WTC11 (cell line): ENCODE data around the gene YAP1. TPM values are rescaled to one million over a fixed set of nuclear protein-coding genes. Genes with fewer than 3 reads are reported as not detected.

Source experiments
- ATAC-seq: fragments of 200-7000 bp; cut with Tn5 transposase; 2 replicates; pipeline ENCODE4 v1.10.0; 2021; ENCODE audit warnings: mild to moderate bottlenecking, moderate library complexity
- CTCF ChIA-PET: fragments of 300-600 bp; sonication (Branson Sonifier 250); formaldehyde crosslinking; loops from one replicate; lab custom pipeline; 2021; ENCODE audit warnings: antibody characterized with exemption; lab: Charles Lee
- POLR2A ChIA-PET: fragments of 350-600 bp; sonication (Branson Sonifier 250); formaldehyde crosslinking; loops from one replicate; lab custom pipeline; 2021; ENCODE audit warnings: antibody characterized with exemption; lab: Charles Lee
- DNase-seq: peaks from one replicate; pipeline ENCODE4 v3.0.0; 2021; ENCODE audit warnings: low spot score
- H3K27ac Mint-ChIP-seq: 2 replicates; pipeline ENCODE4 v1.8.0; 2021; ENCODE audit warnings: mixed read lengths
- H3K27me3 Mint-ChIP-seq: 2 replicates; pipeline ENCODE4 v1.8.0; 2021; ENCODE audit warnings: low read depth, mild to moderate bottlenecking, moderate library complexity, mixed read lengths
- H3K36me3 Mint-ChIP-seq: 2 replicates; pipeline ENCODE4 v1.8.0; 2021; ENCODE audit warnings: mixed read lengths
- H3K4me1 Mint-ChIP-seq: 2 replicates; pipeline ENCODE4 v1.8.0; 2022; ENCODE audit warnings: mixed read lengths
- H3K4me3 Mint-ChIP-seq: 2 replicates; pipeline ENCODE4 v1.8.0; 2021; ENCODE audit warnings: mild to moderate bottlenecking, moderate library complexity, mixed read lengths
- H3K9me3 Mint-ChIP-seq: 2 replicates; pipeline ENCODE4 v1.8.0; 2021; ENCODE audit warnings: mixed read lengths
- AR ChIP-seq: fragments of 250-450 bp; sonication (Bioruptor Pico); IDR thresholded peaks from 2 replicates; pipeline ENCODE4 v1.9.0; 2021; ENCODE audit warnings: mild to moderate bottlenecking
- CDX4 ChIP-seq: fragments of 250-450 bp; sonication (Bioruptor Pico); IDR thresholded peaks from 2 replicates; pipeline ENCODE4 v1.9.0; 2021; ENCODE audit warnings: moderate library complexity, mild to moderate bottlenecking, inconsistent platforms, borderline replicate concordance
- E2F1 ChIP-seq: sonication (generic); formaldehyde crosslinking; IDR thresholded peaks from 2 replicates; pipeline ENCODE4 v1.8.0; 2022; ENCODE audit warnings: mild to moderate bottlenecking, missing genetic modification reagents
- EMX1 ChIP-seq: fragments of 250-450 bp; sonication (Bioruptor Pico); IDR thresholded peaks from 2 replicates; pipeline ENCODE4 v1.8.0; 2021; ENCODE audit warnings: mild to moderate bottlenecking
- FOXP4 ChIP-seq: sonication (generic); formaldehyde crosslinking; IDR thresholded peaks from 2 replicates; pipeline ENCODE4 v1.8.0; 2022; ENCODE audit warnings: mild to moderate bottlenecking, missing genetic modification reagents
- GRHL2 ChIP-seq: fragments of 250-450 bp; sonication (Bioruptor Pico); IDR thresholded peaks from 2 replicates; pipeline ENCODE4 v1.8.0; 2022; ENCODE audit warnings: mild to moderate bottlenecking, moderate library complexity; ENCODE audit not compliant: insufficient replicate concordance, severe bottlenecking
- MYBL2 ChIP-seq: sonication (generic); formaldehyde crosslinking; IDR thresholded peaks from 2 replicates; pipeline ENCODE4 v1.8.1; 2023; ENCODE audit warnings: mild to moderate bottlenecking, moderate library complexity, missing genetic modification reagents
- NFYB ChIP-seq: sonication (generic); formaldehyde crosslinking; conservative IDR thresholded peaks from 2 replicates; pipeline ENCODE4 v1.8.0; 2022; ENCODE audit warnings: low read depth, missing genetic modification reagents
- STAT6 ChIP-seq: sonication (generic); formaldehyde crosslinking; conservative IDR thresholded peaks from 2 replicates; pipeline ENCODE4 v1.8.1; 2023; ENCODE audit warnings: mild to moderate bottlenecking, low read depth, missing genetic modification reagents, moderate library complexity
- USF2 ChIP-seq: sonication (generic); formaldehyde crosslinking; IDR thresholded peaks from 2 replicates; pipeline ENCODE4 v1.8.1; 2023; ENCODE audit warnings: mild to moderate bottlenecking, missing genetic modification reagents, moderate library complexity
- ZBTB21 ChIP-seq: sonication (generic); formaldehyde crosslinking; IDR thresholded peaks from 2 replicates; pipeline ENCODE4 v1.8.1; 2023; ENCODE audit warnings: mild to moderate bottlenecking, missing genetic modification reagents, borderline replicate concordance
- ZNF263 ChIP-seq: sonication (generic); formaldehyde crosslinking; IDR thresholded peaks from 2 replicates; pipeline ENCODE4 v1.8.1; 2022; ENCODE audit warnings: low read depth, mild to moderate bottlenecking, moderate library complexity, missing genetic modification reagents
- ZNF281 ChIP-seq: sonication (generic); formaldehyde crosslinking; IDR thresholded peaks from 2 replicates; pipeline ENCODE4 v1.8.0; 2023; ENCODE audit warnings: mild to moderate bottlenecking, missing genetic modification reagents
- ZNF512 ChIP-seq: sonication (generic); formaldehyde crosslinking; IDR thresholded peaks from 2 replicates; pipeline ENCODE4 v1.8.1; 2022; ENCODE audit warnings: missing genetic modification reagents, borderline replicate concordance
- ZNF532 ChIP-seq: fragments of 250-450 bp; sonication (Bioruptor Pico); IDR thresholded peaks from 2 replicates; pipeline ENCODE4 v1.9.0; 2021; ENCODE audit warnings: mild to moderate bottlenecking, borderline replicate concordance
- total RNA-seq: library from RNA; stranded (reverse); gene quantifications from 3 replicates; pipeline ENCODE4 v1.2.3, GENCODE V29; 2021

The YAP1 gene
- total RNA-seq, 1 experiment from 2014 or later: 88.7 TPM

- no peak for TF ChIP-seq ZNF263 (CRISPR knock-in tag)
- TF ChIP-seq EMX1 (CRISPR knock-in tag): no peak
- TF ChIP-seq ZBTB21: no peak
- TF ChIP-seq ZNF532 (CRISPR knock-in tag): no peak
- TF ChIP-seq CDX4 (CRISPR knock-in tag): no peak
- TF ChIP-seq USF2 (CRISPR knock-in tag): no peak
- TF ChIP-seq ZNF281 (CRISPR knock-in tag): no peak
- TF ChIP-seq MYBL2: no peak
- no peak for TF ChIP-seq STAT6
- no peak for TF ChIP-seq GRHL2
- no peak for TF ChIP-seq NFYB
- no peak for TF ChIP-seq FOXP4 (CRISPR knock-in tag)
These were observed 24.4 kb downstream of the YAP1 start (continued) for GRCh38 chr11:102134597-102134996.

- Mint-ChIP-seq H3K36me3 (peaks cover 14% of the 10 kb centered on the region), H3K9me3 (no peaks in the 10 kb centered on the region), H3K27me3 (no peaks in the 10 kb centered on the region), H3K4me1 (peaks cover 33% of the 10 kb centered on the region), H3K27ac (no peak overlapping the region), H3K4me3 (no peak overlapping the region)
- POLR2A ChIA-PET: no interaction called here
- CTCF ChIA-PET: no interaction called here
- no peak for DNase-seq
- ATAC-seq: no peak
- no peak for TF ChIP-seq E2F1 (CRISPR knock-in tag)
- TF ChIP-seq ZNF512: no peak
- TF ChIP-seq AR (CRISPR knock-in tag): no peak
These were observed 25.0 kb downstream of the YAP1 start for GRCh38 chr11:102135256-102135655.
